H1 (cell line): ENCODE results near the gene AQP7. TPM values are rescaled to one million over a fixed set of nuclear protein-coding genes. Genes with fewer than 3 reads are reported as not detected.

Source experiments
- CBX5 ChIP-seq: fragments of 300-800, 300-1000 bp; sonication (generic); IDR thresholded peaks from 2 replicates; pipeline ENCODE4 v1.7.1; 2016; ENCODE audit warnings: antibody characterized with exemption, low read length, low read depth
- CHD1 ChIP-seq: IDR thresholded peaks from 2 replicates; pipeline ENCODE4 v1.6.1; 2012; ENCODE audit warnings: low read depth, low read length, improper control_type of control experiment
- CHD2 ChIP-seq: IDR thresholded peaks from 2 replicates; pipeline ENCODE4 v1.6.1; 2012; ENCODE audit warnings: low read length, improper control_type of control experiment
- FOSL1 ChIP-seq: IDR thresholded peaks from 2 replicates; pipeline ENCODE4 v1.6.1; 2011; ENCODE audit warnings: mild to moderate bottlenecking, low read depth, low read length, moderate library complexity; ENCODE audit not compliant: insufficient read depth
- SIX5 ChIP-seq: IDR thresholded peaks from 2 replicates; pipeline ENCODE4 v1.6.1; 2011; ENCODE audit warnings: mild to moderate bottlenecking, low read depth, low read length
- SP1 ChIP-seq: IDR thresholded peaks from 2 replicates; pipeline ENCODE4 v1.6.1; 2011; ENCODE audit warnings: low read depth, low read length
- polyA plus RNA-seq, 7 experiments: library from polyadenylated mRNA; depleted of rRNA in 3 of 7; stranded (reverse) in 5 of 7; unstranded in 2 of 7; fragments of >200 nt in 5 of 7; fragments of 200-250 nt in 2 of 7; gene quantifications; 1 replicate in 5 of 7; 2 replicates in 1 of 7; 4 replicates in 1 of 7; pipeline versions ENCODE4 v1.2.1 to v1.2.3, GENCODE V29; 2011 to 2013; ENCODE audit warnings: missing spikeins in 2 of 7, mixed read lengths in 2 of 7
- total RNA-seq: library from RNA; stranded (reverse); fragmentation: NEBNext Ultra II Directional; extraction: Animal tissue kit (Norgen Biotek cat#: 25700); gene quantifications from 2 replicates; pipeline ENCODE4 v1.2.1, GENCODE V29; 2021
- TF ChIP-seq, protein P1 (sequence below): IDR thresholded peaks from 2 replicates; pipeline ENCODE4 v1.6.1; 2011; ENCODE audit warnings: low read length, improper control_type of control experiment

The AQP7 gene
- total and polyA plus RNA-seq, 2 of the 8 experiments (the other 6 are each of a cell fraction or from before 2014, with no cell fraction given) = not detected

GRCh38 chr9:33379666-33380389 lies 22.5 kb downstream of the AQP7 start (continued):
- TF ChIP-seq, protein P1, sequence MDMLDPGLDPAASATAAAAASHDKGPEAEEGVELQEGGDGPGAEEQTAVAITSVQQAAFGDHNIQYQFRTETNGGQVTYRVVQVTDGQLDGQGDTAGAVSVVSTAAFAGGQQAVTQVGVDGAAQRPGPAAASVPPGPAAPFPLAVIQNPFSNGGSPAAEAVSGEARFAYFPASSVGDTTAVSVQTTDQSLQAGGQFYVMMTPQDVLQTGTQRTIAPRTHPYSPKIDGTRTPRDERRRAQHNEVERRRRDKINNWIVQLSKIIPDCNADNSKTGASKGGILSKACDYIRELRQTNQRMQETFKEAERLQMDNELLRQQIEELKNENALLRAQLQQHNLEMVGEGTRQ = no peak
- TF ChIP-seq SIX5 (no peak), CBX5 (no peak), CHD1 (no peak), CHD2 (no peak), FOSL1 (no peak), SP1 (no peak)
- TF ChIP-seq, all 59 proteins: peak for 0
